PFSK-1 (cell line): ENCODE measurements around the gene DPYD.

Experiments
- POLR2AphosphoS5 ChIP-seq: IDR thresholded peaks from 2 replicates; pipeline ENCODE4 v1.6.1; 2012; ENCODE audit warnings: low read depth, mild to moderate bottlenecking, control low read depth, low read length, moderate library complexity
- SIN3A ChIP-seq: IDR thresholded peaks from 2 replicates; pipeline ENCODE4 v1.6.1; 2012; ENCODE audit warnings: mild to moderate bottlenecking, low read length, moderate library complexity, borderline replicate concordance; ENCODE audit not compliant: insufficient read depth
- TAF1 ChIP-seq: IDR thresholded peaks from 2 replicates; pipeline ENCODE4 v1.6.1; 2012; ENCODE audit warnings: low read length, control low read depth, borderline replicate concordance; ENCODE audit not compliant: insufficient read depth

DNA sequence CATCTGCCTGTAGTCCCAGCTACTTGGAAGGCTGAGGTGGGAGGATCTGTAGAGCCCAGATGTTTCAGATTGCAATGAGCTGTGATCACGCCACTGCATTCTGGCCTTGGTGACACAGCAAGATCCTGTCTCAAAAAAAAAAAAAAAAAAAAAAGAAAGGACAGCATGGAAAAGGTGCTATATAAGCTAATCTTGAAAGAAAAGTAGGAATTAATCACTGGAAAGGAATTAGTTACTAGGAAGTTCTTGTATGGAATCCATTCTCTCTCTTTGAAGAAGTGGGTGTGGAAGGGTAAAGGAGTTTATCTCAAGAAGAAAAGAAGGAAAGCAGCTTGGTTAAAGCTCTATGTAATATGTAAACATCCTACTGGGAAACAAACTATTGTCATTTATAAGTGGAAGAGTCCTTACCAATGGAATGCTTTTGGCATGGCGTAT lies 339.2 kb downstream of the DPYD start:
- TF ChIP-seq POLR2AphosphoS5: no peak
- TF ChIP-seq SIN3A: no peak
- TF ChIP-seq TAF1: no peak
